ENCODE measurements around the gene FBXL4.

- TF ChIP-seq CTCF (IDR thresholded peaks at IDR 0.05) (no peak), POLR2A (IDR thresholded peaks at IDR 0.05) (no peak), EP300 (IDR thresholded peaks at IDR 0.05) (no peak), POLR2AphosphoS5 (IDR thresholded peaks at IDR 0.05) (no peak)
Observed at GRCh38 chr6:98977671-98978292, 30.0 kb upstream of the FBXL4 start.
